ENCODE measurements around the gene ZNF319.

ZNF319 gene

DNA sequence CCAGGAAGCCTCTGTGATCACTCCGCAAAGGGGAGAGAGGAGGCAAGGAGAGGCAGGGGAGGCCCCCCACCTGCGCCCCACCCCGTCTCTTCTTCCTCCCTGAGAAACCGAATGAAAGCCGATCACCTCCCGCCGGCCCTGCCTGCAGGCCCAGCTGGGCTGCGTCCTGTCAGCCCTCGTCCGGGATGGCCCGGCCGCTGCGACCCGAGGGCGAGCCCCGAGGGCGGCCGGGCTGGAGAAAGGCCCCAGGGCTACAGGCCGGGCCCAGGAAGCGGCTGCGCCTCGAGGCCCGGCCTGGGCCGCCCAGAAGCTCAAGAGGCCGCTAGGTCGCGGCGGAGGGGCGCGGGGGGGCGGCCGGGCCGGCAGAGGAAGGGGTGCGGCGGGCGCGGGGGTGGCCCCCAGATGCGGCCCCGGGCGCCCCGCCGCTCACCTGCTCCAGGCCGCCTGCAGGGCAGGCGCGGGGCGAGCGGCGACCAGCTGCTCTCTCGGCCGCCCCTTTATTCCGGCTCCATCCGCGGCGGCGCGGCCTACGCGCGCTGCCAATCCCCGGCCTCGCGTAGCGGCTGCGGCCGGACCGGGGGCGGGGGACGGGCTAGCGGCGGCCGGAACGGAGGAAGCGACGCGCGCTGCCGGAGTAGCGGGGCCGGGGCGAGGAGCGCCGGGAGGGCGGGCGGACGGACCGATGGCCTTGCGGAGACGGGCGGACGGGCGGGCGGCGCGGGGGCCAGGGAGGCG, at the start of gene ZNF319:
TSS of gene ZNF319 (minus strand) at position 702 of the 735 bp plus-strand sequence. CDS start 2,407 bp downstream, outside the sequence.
- peak; percentile 64 for DNase-seq

DNA sequence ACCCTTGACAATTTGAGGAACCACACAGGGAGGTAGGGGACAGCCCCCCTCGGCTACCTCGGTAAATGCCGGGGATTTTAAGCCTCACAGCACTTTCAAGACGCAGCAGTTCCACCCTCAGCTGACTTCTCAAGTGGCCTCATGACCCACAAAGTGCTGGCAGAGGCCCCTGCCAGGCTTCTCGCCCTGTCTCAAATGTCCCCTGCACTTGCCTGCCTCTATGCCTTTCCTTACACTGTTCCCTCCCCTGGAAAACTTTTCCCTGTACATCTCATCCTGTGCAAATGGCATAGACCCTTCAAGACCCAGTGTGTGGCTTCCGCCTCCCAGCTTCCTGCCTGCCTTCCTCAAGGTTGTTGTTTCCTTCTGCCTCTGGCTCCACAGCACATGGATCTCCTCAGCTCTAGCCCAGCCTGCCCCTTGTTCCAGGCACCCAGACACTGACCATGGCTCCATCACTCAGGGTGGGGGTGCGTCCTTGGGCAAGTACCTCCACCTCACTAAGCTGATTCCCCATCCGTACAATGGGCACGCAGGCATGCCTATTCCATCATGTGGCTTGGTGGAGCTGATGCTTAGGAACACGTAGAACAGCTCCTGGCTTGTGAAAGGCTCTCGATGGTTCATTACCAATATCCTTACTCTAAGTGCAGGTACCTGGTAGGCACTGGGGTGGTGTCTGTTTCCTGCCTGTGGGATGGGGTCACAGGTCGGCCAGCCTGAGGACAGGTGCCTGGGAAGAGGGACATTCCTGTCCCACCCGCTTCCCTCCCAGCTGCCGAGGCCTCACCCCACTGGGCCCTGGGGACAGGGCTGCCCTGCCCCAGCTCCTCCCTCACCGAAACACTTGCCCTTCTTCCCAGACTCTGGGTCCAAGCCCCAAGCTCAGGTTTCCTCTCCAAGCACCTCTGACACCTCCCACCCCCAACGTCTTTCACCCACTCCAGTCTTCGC, 49.0 kb upstream of the ZNF319 start:
- no peak for DNase-seq

DNA sequence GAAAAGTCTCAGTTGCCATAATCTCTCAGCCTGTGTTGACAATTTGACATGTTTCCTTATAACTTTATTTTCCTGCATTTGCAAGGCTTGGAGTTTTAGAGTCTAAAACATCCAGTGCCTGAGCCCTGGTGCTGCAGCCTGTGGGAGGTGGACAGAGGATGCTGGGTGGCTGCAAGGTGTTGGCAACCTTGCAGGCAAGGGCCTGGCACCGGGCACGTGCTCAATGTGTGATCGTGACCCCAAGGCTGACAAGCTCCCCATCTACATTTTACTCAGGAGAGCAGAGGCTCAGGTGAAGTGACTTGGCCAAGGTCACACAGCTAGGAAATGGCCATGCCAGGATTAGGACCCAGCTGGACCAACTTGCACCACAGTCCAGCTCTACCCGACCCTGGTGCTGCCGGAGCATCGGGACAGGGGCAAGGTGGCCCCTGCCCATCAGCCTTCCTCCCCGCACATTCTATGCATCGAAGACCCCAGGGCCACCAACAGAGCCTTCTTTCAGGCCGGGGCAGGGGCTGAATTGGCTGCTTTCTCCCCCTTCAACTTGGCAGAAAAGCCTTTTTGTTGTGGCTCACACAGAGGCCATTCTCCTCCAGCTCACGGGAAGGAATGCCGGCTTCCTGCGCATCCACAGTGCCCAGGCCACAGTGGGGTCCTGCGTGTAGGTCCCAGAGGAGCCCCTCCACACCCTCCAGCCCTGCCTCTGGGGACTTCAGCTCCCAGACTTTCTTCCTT, 48.2 kb upstream of the ZNF319 start:
- DNase-seq = no peak

DNA sequence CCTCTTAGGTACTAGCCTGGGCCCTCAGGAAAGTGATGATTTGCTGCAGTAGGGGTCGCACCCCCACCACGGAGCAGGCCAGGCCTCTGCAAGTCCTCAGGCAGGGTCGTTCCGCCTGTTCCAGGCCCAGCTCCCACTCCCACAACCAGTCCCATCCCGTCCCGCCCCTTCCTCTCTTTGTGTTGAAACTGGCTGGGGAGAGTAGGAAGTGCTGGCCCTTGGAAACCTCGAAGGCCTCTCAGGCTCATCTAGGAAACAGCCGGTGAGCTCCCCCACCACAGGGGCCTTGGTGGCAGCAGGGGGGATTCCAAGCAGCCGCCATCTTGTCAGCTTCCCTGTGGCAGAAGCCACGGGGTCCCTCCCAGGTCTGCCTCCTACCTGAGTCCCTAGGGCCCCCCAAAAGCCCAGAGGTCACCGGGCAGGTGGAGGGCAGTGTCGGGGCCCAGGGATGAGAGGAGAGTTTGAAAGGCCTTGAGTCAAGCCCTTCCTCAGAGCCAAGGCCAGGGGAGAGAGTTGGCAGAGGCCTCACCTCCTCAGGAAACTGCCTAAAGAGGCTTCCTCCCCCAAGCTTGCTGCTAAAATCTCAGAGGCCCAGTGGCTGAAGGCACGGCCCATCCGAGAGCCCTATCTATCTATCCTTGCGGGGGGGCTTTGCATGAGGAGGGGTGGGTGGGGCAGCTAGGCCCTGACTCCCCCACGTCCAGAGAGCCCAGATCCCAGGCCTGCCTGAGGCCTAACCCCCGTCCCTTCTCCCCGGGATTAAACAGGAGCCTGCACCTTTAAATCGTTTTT, 47.3 kb upstream of the ZNF319 start:
- no peak for DNase-seq

DNA sequence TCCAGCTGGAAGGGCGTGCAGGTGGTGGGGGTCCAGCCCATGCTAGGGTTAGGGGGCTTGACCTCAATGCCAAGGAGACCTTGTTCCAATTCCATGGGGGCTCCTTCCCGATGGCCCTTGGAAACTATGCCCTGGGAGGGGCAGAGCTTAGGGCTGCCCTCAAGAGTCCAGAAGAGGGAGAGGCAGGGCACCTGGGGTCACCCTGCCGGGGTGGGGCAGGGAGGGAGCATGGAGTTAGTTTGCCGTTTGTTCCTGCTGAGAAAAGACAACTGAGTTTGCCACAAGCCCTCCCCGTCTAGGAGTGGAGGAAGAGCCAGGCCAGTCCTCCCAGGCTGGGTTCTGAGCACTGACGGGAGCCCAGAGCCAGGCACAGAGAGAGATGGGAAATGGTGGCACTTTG, 46.5 kb upstream of the ZNF319 start:
- no peak for DNase-seq

DNA sequence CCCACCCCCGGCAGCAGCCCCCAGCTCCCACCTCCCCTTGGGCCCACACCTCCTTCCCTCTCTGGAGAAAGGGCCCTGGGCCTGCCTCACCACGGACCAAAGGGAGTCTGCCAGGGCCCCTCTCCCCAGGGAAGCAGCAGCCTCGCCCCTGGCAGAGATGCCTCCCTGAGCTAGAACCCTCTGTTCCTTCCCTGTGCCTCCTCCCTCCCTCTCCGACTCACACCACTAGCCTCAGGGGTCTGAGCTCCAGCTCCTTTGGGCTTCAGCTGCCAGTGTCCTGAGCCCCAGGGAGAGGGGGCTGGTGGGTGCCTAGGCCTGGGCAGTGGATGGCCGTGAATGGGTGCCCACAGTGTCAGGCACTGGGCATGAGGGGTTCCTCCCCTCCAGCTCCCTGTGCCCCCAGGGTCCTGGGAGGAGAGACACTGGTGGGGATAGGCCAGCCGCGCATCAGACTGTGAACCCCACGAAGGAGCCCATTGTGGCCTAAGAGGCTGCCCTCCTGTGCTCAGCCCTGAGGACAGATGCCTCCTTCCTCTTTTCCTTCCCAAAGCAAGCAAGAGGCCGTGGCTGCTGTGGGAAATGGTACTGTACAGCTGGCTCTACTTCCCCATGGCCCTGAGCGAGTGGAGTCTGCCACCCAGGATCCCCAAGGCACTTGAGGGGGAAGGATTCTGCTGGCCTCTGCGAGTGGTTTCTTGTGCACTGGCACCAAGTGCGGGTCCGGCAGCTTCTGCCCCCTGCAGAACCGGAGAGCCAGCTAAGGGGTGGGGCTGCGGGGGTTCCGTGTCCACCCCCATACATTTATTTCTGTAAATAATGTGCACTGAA, 45.8 kb upstream of the ZNF319 start:
- no peak for DNase-seq

DNA sequence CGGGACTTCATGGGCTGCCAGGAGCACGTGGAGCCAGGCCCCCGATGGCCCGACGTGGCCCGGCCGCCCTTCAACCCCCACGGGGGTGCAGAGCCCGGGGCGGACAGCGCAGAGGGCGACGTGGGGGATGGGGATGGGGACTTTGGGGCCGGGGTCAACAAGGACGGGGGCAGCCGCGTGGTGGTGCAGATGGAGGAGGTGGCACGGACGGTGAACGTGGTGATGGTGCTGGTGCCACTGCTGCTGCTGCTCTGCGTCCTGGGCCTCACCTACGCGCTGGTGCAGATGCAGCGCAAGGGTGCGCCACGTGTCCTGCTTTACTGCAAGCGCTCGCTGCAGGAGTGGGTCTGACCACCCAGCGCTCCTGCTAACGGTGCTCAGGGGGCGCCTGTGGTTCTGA, 44.6 kb upstream of the ZNF319 start:
- DNase-seq = no peak

DNA sequence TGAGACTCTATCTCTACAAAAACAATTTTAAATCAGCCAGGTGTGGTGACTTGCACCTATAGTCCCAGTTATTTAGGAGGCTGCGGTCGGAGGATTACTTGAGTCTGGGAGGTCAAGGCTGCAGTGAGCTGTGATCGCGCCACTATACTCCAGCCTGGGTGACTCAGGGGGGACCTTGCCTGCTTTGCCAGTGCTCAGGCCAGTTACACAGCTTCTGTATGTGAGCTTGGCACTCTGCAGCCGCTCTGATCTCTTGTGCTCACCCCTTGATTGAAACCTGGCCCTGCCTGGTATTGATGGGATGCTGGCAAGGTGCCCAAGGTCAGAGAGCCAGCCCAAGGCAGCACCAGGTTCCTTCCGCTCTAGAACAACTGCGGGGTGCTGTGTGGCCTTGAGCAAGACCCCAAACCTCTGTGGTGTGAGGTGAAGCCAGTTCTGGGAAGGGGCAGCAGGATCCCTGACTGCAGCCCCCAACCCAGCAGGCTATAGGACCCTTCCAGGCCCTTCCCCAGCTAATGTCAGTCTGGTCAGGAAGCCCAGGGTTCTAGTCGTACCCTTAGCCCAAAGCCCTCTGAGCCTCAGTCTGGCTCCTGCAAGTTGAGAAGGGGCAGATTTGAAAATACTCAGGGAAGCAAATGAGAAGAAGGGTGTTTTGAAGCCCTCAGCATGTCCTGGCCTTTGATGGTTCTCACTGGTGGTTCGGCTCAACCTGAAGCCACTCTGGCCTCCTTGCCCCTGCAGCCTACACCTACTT, 44.0 kb upstream of the ZNF319 start:
- DNase-seq = no peak

DNA sequence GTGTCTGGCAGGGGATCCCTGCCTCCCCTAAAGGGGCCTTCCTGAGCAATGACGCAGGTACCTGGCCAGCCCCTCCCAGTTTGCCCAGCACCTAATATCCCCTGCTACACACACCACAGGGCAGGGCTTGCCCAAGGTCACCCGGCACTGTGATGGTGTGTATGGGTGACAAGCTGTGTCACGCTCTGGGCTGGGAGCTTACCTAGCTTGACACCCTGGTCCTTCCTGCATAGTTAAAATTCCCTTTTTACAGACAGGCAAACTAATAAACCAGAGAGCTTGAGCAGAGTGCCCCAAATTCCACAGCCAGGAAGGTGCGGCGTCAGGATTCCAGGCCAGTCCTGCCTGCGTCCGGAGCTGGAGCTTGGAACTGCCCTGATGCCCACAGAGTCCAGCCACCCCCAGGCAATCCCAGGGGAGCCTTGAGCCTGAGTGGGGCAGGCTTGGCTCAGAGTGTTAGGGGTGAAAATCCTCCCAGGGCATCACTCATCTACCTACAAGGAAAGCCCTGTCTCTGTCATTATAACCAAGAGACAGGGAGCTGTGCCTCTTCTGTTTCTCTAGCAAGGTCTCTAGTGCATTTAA, 43.2 kb upstream of the ZNF319 start:
- no peak for DNase-seq

DNA sequence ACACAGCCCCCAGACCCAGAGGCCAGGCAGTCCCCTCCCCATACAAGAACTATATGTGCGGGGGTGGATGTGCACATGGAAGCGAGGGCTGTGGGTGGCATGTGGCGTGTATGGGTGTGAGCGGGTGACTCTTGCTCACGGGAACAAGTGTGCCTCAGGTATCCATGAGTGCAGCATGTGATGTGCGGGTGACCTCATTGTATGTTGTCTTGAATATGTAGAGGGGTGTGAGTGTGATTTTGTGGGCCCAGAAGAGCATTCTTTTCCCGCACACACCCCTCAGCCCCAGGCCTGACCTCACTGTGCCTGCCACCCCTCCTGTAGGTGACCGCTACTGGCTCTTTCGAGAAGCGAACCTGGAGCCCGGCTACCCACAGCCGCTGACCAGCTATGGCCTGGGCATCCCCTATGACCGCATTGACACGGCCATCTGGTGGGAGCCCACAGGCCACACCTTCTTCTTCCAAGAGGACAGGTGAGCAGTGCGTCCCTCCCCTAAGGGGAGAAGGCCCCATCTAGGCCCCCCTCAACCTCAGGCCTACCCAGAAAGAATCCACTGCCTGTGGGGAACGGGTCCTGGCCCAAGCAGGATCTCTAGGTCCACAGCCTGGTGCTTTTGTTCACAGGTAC, 42.5 kb upstream of the ZNF319 start:
- no peak for DNase-seq

DNA sequence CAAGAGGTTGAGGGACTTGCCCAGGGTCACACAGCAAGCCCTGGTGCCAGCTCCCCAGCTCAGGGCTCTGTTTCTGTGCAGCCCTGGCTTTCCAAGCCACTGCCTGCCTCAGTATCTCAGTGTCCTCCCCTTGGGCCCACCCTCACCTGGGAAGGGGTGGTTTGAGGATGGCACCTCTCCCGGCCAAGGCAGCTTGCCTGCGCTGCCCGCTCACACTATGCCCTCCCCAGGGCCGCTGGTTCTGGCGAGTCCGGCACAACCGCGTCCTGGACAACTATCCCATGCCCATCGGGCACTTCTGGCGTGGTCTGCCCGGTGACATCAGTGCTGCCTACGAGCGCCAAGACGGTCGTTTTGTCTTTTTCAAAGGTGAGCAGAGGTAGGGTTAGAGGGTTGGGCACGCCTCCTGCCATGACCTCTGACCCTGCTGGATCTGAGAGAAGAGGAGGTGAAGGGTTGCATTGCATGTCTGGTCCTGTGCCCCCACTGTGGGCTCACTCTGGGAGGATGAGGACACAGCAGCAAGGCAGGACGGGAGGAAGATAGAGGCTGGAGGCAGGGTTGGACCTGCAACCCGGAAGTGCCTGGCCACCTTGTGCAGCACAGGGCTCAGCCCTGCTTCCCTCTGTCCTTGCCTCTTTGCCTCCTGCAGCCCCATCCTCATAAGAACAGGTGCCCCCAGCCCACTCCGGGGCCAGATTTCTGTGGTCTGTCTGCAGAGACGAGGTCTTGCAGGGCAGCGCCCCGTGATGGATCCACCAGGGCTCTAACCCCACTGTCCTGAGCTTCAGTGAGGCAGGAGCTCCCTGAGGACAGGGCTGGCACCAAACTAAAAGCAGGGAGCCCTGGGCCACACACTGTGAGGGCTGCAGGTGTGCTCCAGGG, 41.8 kb upstream of the ZNF319 start:
- DNase-seq = no peak

DNA sequence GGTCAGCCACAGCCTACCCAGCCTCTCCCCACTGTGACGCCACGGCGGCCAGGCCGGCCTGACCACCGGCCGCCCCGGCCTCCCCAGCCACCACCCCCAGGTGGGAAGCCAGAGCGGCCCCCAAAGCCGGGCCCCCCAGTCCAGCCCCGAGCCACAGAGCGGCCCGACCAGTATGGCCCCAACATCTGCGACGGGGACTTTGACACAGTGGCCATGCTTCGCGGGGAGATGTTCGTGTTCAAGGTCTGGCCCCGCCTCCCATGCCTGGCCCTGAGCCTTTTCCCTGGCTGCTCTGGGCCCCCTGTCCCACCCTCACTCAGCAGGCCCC, 41.1 kb upstream of the ZNF319 start:
- no peak for DNase-seq

DNA sequence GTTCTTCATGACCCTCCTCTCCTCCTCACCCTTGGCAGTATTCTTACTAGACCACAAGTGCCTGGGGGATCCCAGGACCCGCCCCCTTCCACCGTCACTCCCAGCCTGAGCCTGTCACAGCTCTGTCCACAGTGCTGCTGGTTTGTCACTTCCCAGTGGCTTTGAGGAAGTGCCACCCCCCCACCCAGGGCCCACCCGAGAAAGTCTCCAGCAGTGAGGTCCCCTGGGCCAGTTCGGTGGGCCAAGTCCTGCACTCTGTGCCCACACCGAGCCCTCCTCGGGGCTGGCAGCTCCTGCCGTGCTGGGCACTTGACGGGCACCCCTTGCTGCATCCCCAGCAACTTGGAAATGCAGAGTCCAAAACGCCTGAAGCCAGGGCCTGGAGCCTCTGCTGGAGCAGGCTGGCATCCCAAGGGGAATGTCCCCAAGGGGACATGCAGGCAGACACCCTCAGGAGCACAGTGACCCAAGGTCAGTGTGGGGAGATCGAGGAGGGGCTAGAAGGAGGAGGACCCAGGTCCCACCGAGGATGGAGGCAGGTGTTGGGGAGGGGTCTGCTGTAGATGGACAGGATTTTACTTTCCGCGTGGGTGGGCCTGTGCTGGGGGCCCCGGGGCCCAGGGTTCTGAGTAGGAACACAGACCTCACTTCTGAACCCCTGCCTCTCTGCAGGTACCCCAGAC, 40.6 kb upstream of the ZNF319 start:
- no peak for DNase-seq

DNA sequence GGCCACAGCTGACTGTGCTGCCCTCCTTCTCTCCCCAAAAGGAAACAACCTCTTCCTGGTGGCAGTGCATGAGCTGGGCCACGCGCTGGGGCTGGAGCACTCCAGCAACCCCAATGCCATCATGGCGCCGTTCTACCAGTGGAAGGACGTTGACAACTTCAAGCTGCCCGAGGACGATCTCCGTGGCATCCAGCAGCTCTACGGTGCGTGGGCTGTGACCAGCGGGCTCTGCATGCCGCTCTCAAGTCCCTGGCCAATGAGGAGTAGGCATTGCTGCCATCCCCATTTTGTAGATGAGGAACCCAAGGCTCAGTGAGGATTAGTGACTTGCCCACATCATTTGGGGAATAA, 40.0 kb upstream of the ZNF319 start:
- DNase-seq = no peak

DNA sequence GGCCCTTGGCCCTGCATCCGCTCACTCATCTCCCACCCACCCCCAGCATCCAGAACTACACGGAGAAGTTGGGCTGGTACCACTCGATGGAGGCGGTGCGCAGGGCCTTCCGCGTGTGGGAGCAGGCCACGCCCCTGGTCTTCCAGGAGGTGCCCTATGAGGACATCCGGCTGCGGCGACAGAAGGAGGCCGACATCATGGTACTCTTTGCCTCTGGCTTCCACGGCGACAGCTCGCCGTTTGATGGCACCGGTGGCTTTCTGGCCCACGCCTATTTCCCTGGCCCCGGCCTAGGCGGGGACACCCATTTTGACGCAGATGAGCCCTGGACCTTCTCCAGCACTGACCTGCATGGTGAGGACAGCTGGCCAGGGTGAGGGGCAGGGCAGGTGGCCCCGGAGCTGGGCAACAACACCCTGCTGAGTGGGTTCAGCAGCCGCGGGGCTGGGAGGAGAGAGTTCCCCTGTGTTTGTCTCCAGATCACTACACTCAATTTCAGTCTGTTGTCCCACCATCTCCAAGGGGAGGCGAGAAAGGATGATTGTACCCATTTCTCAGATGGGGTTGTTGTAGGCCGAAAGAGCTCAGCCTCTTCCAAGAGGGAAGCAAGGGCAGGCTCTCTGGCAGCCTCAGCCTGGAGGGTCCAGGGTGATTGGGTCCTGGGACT, 39.5 kb upstream of the ZNF319 start:
- DNase-seq = no peak

DNA sequence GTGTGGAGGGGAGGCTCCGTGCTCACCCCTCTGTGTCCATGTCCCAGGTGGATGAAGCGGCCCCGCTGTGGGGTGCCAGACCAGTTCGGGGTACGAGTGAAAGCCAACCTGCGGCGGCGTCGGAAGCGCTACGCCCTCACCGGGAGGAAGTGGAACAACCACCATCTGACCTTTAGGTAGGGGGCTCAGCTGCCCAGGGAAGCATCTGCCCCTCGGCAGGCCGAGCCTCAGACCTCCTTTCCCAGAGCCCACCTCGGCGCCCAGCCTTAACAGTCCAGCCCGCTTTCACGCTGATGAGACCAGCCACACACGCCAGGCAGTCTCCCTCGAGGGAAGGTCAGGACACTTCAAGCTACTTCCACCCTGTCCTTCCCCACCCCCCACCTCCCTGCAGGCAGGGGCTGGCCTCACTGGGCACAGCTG, 37.8 kb upstream of the ZNF319 start:
- DNase-seq = no peak

DNA sequence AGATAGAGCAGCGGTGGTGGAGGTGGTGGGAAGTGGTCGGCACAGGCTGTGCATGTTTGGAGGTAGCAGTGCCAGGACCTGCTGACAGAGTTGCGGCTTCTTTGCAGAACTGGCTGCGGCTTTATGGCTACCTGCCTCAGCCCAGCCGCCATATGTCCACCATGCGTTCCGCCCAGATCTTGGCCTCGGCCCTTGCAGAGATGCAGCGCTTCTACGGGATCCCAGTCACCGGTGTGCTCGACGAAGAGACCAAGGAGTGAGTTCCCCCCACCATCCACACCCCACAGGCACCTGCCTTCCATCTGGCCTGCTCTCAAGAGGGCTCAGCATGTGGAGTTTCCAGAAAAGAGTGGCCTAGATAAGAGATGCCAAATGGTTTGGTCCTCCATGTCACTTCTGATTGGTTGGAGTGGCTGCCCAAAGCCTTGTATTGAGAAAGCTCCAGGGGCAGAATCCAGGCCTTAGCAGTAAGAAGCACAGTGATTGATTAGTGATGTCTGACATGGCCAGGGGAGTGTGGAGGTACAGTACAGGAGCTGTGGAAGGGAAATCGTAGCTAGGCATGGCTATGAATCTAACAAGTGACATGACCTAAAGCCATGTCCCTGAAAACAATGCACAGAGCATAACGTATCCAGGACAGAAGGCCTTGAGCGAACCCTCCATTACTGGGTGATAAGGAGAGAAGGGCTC, 37.0 kb upstream of the ZNF319 start:
- DNase-seq = no peak
